SK-N-SH (cell line): Measurements from ENCODE around the gene MAMDC2.

Source experiments
- CTCF ChIP-seq: fragments of 200-600 bp; sonication (generic); IDR thresholded peaks from 2 replicates; pipeline ENCODE4 v1.6.1; 2017; ENCODE audit warnings: antibody characterized with exemption, mild to moderate bottlenecking, moderate library complexity
- ELF1 ChIP-seq: IDR thresholded peaks from 2 replicates; pipeline ENCODE4 v1.4.0; 2012
- FOXM1 ChIP-seq: IDR thresholded peaks from 2 replicates; pipeline ENCODE4 v1.4.0; 2012; ENCODE audit warnings: low read depth, mild to moderate bottlenecking
- MAX ChIP-seq: IDR thresholded peaks from 2 replicates; pipeline ENCODE4 v1.4.0; 2012; ENCODE audit warnings: low read depth
- SIN3A ChIP-seq: IDR thresholded peaks from 2 replicates; pipeline ENCODE4 v1.6.1; 2012; ENCODE audit warnings: low read depth, mild to moderate bottlenecking, low read length, moderate library complexity, borderline replicate concordance

- TF ChIP-seq MAX: no peak
- no peak for TF ChIP-seq FOXM1
- no peak for TF ChIP-seq SIN3A
- no peak for TF ChIP-seq ELF1
- no peak for TF ChIP-seq CTCF
Observed at GRCh38 chr9:70060148-70060882, 16.7 kb downstream of the MAMDC2 start.
